Measurements from ENCODE around the gene HACE1.

The HACE1 gene

GRCh38 chr6:104702126-104702841 is 157.4 kb downstream of the HACE1 start (continued):
- TF ChIP-seq, protein P1, sequence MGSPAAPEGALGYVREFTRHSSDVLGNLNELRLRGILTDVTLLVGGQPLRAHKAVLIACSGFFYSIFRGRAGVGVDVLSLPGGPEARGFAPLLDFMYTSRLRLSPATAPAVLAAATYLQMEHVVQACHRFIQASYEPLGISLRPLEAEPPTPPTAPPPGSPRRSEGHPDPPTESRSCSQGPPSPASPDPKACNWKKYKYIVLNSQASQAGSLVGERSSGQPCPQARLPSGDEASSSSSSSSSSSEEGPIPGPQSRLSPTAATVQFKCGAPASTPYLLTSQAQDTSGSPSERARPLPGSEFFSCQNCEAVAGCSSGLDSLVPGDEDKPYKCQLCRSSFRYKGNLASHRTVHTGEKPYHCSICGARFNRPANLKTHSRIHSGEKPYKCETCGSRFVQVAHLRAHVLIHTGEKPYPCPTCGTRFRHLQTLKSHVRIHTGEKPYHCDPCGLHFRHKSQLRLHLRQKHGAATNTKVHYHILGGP (tag by site-specific recombination; IDR thresholded peaks at IDR 0.05): no peak

- TF ChIP-seq, protein P2, sequence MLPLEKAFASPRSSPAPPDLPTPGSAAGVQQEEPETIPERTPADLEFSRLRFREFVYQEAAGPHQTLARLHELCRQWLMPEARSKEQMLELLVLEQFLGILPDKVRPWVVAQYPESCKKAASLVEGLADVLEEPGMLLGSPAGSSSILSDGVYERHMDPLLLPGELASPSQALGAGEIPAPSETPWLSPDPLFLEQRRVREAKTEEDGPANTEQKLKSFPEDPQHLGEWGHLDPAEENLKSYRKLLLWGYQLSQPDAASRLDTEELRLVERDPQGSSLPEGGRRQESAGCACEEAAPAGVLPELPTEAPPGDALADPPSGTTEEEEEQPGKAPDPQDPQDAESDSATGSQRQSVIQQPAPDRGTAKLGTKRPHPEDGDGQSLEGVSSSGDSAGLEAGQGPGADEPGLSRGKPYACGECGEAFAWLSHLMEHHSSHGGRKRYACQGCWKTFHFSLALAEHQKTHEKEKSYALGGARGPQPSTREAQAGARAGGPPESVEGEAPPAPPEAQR (tag by site-specific recombination; IDR thresholded peaks at IDR 0.05): no peak
- TF ChIP-seq ZNF10 (tag by site-specific recombination; IDR thresholded peaks at IDR 0.05) (no peak), TCF7L2 (IDR thresholded peaks at IDR 0.05; ENCODE audit: borderline replicate concordance, low read depth, low read length) (no peak), ZNF707 (tag by site-specific recombination; IDR thresholded peaks at IDR 0.05) (no peak), ZNF416 (tag by site-specific recombination; IDR thresholded peaks at IDR 0.05) (no peak), REST (tag by site-specific recombination; IDR thresholded peaks at IDR 0.05) (no peak), ZNF510 (tag by site-specific recombination; IDR thresholded peaks at IDR 0.05; ENCODE audit: insufficient replicate concordance) (no peak), ZNF211 (tag by site-specific recombination; IDR thresholded peaks at IDR 0.05; ENCODE audit: low read depth) (no peak), ZNF350 (tag by site-specific recombination; IDR thresholded peaks at IDR 0.05) (no peak), ZNF138 (tag by site-specific recombination; IDR thresholded peaks at IDR 0.05; ENCODE audit: borderline replicate concordance) (no peak), ZNF621 (tag by site-specific recombination; IDR thresholded peaks at IDR 0.05) (no peak), ZNF785 (tag by site-specific recombination; IDR thresholded peaks at IDR 0.05) (no peak)
- TF ChIP-seq, protein P3, sequence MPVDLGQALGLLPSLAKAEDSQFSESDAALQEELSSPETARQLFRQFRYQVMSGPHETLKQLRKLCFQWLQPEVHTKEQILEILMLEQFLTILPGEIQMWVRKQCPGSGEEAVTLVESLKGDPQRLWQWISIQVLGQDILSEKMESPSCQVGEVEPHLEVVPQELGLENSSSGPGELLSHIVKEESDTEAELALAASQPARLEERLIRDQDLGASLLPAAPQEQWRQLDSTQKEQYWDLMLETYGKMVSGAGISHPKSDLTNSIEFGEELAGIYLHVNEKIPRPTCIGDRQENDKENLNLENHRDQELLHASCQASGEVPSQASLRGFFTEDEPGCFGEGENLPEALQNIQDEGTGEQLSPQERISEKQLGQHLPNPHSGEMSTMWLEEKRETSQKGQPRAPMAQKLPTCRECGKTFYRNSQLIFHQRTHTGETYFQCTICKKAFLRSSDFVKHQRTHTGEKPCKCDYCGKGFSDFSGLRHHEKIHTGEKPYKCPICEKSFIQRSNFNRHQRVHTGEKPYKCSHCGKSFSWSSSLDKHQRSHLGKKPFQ (tag by site-specific recombination; IDR thresholded peaks at IDR 0.05): no peak
- TF ChIP-seq, protein P4, sequence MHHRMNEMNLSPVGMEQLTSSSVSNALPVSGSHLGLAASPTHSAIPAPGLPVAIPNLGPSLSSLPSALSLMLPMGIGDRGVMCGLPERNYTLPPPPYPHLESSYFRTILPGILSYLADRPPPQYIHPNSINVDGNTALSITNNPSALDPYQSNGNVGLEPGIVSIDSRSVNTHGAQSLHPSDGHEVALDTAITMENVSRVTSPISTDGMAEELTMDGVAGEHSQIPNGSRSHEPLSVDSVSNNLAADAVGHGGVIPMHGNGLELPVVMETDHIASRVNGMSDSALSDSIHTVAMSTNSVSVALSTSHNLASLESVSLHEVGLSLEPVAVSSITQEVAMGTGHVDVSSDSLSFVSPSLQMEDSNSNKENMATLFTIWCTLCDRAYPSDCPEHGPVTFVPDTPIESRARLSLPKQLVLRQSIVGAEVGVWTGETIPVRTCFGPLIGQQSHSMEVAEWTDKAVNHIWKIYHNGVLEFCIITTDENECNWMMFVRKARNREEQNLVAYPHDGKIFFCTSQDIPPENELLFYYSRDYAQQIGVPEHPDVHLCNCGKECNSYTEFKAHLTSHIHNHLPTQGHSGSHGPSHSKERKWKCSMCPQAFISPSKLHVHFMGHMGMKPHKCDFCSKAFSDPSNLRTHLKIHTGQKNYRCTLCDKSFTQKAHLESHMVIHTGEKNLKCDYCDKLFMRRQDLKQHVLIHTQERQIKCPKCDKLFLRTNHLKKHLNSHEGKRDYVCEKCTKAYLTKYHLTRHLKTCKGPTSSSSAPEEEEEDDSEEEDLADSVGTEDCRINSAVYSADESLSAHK (tag by site-specific recombination; IDR thresholded peaks at IDR 0.05): no peak
- no peaks in the 10 kb centered on the region for H3K4me1 ChIP-seq (ENCODE audit: control insufficient read depth, insufficient read depth, low read length)
- H3K9me3 ChIP-seq (ENCODE audit: control insufficient read depth, insufficient read depth, low read depth, low read length): no peaks in the 10 kb centered on the region
- H3K4me3 ChIP-seq (ENCODE audit: low read depth, low read length): no peak overlapping the region
- no peak overlapping the region for H3K27ac ChIP-seq (ENCODE audit: extremely low read depth, low read depth, low read length)
- CTCF ChIA-PET: interaction anchor here (1.4 kb wide), 1 partner anchor 173 kb away, joined by 3 read pairs; no protein-coding TSS in a partner anchor
- H3K36me3 ChIP-seq (ENCODE audit: control insufficient read depth in 2 of 2, insufficient read depth in 1 of 2, low read length in 2 of 2): no peaks in the 10 kb centered on the region
- POLR2A ChIA-PET: interaction anchor here (1.2 kb wide), 1 partner anchor 13 kb away, joined by 4 read pairs; no protein-coding TSS in a partner anchor
These were observed 159.1 kb downstream of the HACE1 start for GRCh38 chr6:104700371-104701185.
